ENCODE data around the gene DOCK4. TPM values are rescaled to one million over a fixed set of nuclear protein-coding genes. Genes with fewer than 3 reads are reported as not detected.

DOCK4 gene
- polyA plus RNA-seq, 2 of the 4 experiments (the other 2 are of a cell fraction): 13.7 to 15.7 TPM

- Histone ChIP-seq H3K4me2 (peak overlapping the region; percentile 86), H3K4me3 (peak overlapping the region; percentile 23), H3K9me3 (no peaks in the 10 kb centered on the region), H3K4me1 (peaks cover 60% of the 10 kb centered on the region), H3K27ac (peak overlapping the region; percentile 86 to 87)
- WGBS (ENCODE audit: missing lambda C conversion rate): 6% methylated on average over 2 of the region's 2 CpGs
- TF ChIP-seq FOSL2 (IDR thresholded peaks at IDR 0.05): 0 out of 2 replicates have a peak, but pooled peaks have one; percentile 41
- peak; percentile 67 for TF ChIP-seq FOSL2 (CRISPR knock-in tag; IDR thresholded peaks at IDR 0.05)
- no peak for TF ChIP-seq EHF (CRISPR knock-in tag; IDR thresholded peaks at IDR 0.05)
- no peak; a peak in 1 of 5 replicates for TF ChIP-seq RAD21 (conservative IDR thresholded peaks at IDR 0.05 in 1 of 2, IDR thresholded peaks at IDR 0.05 in 1 of 2)
- DNase-seq (ENCODE audit: low read depth in 1 of 2, low spot score in 1 of 2) (peak; percentile 22 to 44), ATAC-seq (peak; percentile 83 to 85), FAIRE-seq (no peak)
- ChIA-PET POLR2A (interaction anchor here (1.2 kb wide), 1 partner anchor 47 kb away, joined by 4 read pairs; the partner anchor contains the start of gene ZNF277), CTCF (interaction anchor here (1.0 to 1.5 kb wide), 2 partner anchors 13 to 418 kb away, joined by 3 read pairs; no protein-coding TSS in a partner anchor)
These were observed 45.9 kb downstream of the DOCK4 start for GRCh38 chr7:112160130-112160770.

DNA sequence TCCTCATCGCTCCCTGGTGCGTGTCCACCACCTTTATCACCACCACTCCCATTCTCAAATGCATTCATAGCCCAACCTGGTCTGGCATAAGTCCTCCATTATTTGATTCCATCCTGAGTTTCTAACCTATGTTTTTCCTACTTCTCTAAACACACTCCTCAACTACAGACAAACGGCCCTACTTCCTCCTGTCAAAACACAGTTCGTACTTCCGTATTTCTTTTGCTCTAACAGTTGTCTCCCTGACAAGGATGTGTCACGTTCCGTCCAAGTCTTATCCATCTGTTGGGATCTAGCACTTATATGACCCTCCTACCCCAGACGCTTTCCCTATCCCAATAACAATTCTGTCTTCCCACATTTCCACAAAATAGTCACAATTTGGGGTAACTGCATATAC is 46.8 kb downstream of the DOCK4 start:
- FAIRE-seq (no peak), DNase-seq (ENCODE audit: low read depth in 1 of 2, low spot score in 1 of 2) (no peak), ATAC-seq (no peak)
- Histone ChIP-seq H3K4me3 (no peak overlapping the region), H3K9me3 (no peaks in the 10 kb centered on the region), H3K4me2 (peak overlapping the region; percentile 86), H3K27ac (peak overlapping the region; percentile 57 to 86; a peak in 4 of 6 replicates), H3K4me1 (peaks cover 53% of the 10 kb centered on the region)
- CTCF ChIA-PET: interaction anchor here (1.5 kb wide), 1 partner anchor 417 kb away, joined by 3 read pairs; no protein-coding TSS in a partner anchor
- WGBS (ENCODE audit: missing lambda C conversion rate): 90% methylated on average over 8 of the region's 8 CpGs
- POLR2A ChIA-PET: no interaction called here
- TF ChIP-seq ZC3H11A (IDR thresholded peaks at IDR 0.05): no peak
- TF ChIP-seq RNF2 (IDR thresholded peaks at IDR 0.05; ENCODE audit: borderline replicate concordance, low read depth): no peak
- TF ChIP-seq ZSCAN20 (CRISPR knock-in tag; IDR thresholded peaks at IDR 0.05): no peak
- no peak for TF ChIP-seq ZNF302 (CRISPR knock-in tag; IDR thresholded peaks at IDR 0.05)
- TF ChIP-seq, protein P1, sequence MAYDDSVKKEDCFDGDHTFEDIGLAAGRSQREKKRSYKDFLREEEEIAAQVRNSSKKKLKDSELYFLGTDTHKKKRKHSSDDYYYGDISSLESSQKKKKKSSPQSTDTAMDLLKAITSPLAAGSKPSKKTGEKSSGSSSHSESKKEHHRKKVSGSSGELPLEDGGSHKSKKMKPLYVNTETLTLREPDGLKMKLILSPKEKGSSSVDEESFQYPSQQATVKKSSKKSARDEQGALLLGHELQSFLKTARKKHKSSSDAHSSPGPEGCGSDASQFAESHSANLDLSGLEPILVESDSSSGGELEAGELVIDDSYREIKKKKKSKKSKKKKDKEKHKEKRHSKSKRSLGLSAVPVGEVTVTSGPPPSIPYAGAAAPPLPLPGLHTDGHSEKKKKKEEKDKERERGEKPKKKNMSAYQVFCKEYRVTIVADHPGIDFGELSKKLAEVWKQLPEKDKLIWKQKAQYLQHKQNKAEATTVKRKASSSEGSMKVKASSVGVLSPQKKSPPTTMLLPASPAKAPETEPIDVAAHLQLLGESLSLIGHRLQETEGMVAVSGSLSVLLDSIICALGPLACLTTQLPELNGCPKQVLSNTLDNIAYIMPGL (CRISPR knock-in tag; IDR thresholded peaks at IDR 0.05; ENCODE audit: borderline replicate concordance): no peak
- TF ChIP-seq POLR2A (IDR thresholded peaks at IDR 0.05; ENCODE audit: low read length): no peak
- TF ChIP-seq CBX8 (IDR thresholded peaks at IDR 0.05): no peak
- TF ChIP-seq EHF (CRISPR knock-in tag; IDR thresholded peaks at IDR 0.05): no peak
- TF ChIP-seq MAX (IDR thresholded peaks at IDR 0.05): no peak
- no peak for TF ChIP-seq CEBPB (IDR thresholded peaks at IDR 0.05)
- TF ChIP-seq JUNB (IDR thresholded peaks at IDR 0.05): no peak
- no peak for TF ChIP-seq PHF8 (IDR thresholded peaks at IDR 0.05; ENCODE audit: borderline replicate concordance, low read depth)
- TF ChIP-seq HOXA7 (CRISPR knock-in tag; IDR thresholded peaks at IDR 0.05): no peak
- TF ChIP-seq, protein P2, sequence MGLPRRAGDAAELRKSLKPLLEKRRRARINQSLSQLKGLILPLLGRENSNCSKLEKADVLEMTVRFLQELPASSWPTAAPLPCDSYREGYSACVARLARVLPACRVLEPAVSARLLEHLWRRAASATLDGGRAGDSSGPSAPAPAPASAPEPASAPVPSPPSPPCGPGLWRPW (IDR thresholded peaks at IDR 0.05): no peak
- no peak for TF ChIP-seq GATA3 (IDR thresholded peaks at IDR 0.05; ENCODE audit: borderline replicate concordance)
- no peak for TF ChIP-seq RFX5 (IDR thresholded peaks at IDR 0.05)
- no peak for TF ChIP-seq RAD21 (conservative IDR thresholded peaks at IDR 0.05 in 1 of 2, IDR thresholded peaks at IDR 0.05 in 1 of 2)
- no peak for TF ChIP-seq CHD2 (IDR thresholded peaks at IDR 0.05; ENCODE audit: low read length, partially characterized antibody)
- no peak for TF ChIP-seq BHLHE40 (IDR thresholded peaks at IDR 0.05; ENCODE audit: low read depth, low read length)
- no peak for TF ChIP-seq RARB (CRISPR knock-in tag; IDR thresholded peaks at IDR 0.05)

DNA sequence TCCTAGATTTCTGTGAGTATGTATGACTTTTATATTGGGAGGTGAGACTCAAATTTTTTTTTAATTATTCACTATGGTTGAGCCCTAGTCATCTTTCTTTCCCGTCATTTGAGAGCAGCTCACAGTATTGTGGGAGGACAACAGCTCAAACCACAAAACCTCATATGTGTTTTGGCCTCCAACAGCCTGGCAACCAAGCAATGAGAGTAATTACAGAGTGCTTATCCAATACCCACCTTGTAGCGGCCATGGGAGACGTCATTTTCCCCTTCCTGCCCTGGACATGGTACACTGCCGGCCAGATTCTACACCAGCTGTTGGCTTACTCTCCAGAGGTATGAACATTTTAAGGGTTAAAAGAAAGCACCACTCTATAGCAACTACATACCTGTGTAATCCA is 49.1 kb downstream of the DOCK4 start:
- no peak for ATAC-seq

More for the DNA sequence above, 49.1 kb downstream of the DOCK4 start:
- H3K4me1 ChIP-seq: peaks cover 33% of the 10 kb centered on the region
- ChIA-PET CTCF (no interaction called here), POLR2A (no interaction called here)
- no peak overlapping the region for H3K4me3 ChIP-seq
- DNase-seq (ENCODE audit: low read depth in 1 of 2, low spot score in 1 of 2) (no peak), FAIRE-seq (no peak)
- 72% methylated on average over 4 of the region's 4 CpGs for WGBS (ENCODE audit: missing lambda C conversion rate)
- no peak overlapping the region for H3K4me2 ChIP-seq
- TF ChIP-seq, protein P3, sequence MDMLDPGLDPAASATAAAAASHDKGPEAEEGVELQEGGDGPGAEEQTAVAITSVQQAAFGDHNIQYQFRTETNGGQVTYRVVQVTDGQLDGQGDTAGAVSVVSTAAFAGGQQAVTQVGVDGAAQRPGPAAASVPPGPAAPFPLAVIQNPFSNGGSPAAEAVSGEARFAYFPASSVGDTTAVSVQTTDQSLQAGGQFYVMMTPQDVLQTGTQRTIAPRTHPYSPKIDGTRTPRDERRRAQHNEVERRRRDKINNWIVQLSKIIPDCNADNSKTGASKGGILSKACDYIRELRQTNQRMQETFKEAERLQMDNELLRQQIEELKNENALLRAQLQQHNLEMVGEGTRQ (IDR thresholded peaks at IDR 0.05): no peak
- TF ChIP-seq POLR2A (IDR thresholded peaks at IDR 0.05; ENCODE audit: low read length) (no peak), ZC3H11A (IDR thresholded peaks at IDR 0.05) (no peak), JUN (IDR thresholded peaks at IDR 0.05) (no peak)
- H3K9me3 ChIP-seq: no peaks in the 10 kb centered on the region
- H3K27ac ChIP-seq: no peak overlapping the region; a peak in 1 of 6 replicates
